Measurements from ENCODE around the gene MYH11.

DNA sequence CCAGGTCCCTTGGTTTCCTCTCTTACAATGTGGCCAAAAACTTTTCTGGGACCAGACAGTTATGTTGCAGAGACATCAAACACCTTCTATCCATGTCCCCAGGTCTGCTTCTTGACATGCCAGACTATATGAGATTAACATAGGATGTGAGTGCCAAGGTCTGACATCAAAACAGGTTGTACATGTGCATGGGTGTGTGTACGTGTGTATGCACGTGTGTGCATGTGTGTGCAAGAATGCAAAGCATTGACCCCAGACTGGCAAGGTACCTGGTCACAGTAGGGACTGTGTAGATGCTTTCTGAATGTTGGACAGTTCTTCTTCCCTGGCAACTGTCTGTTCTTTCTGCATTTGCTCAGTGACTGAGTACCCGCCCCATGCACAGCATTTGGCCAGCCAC is 121.2 kb downstream of the MYH11 start:
- TF ChIP-seq, protein P1, sequence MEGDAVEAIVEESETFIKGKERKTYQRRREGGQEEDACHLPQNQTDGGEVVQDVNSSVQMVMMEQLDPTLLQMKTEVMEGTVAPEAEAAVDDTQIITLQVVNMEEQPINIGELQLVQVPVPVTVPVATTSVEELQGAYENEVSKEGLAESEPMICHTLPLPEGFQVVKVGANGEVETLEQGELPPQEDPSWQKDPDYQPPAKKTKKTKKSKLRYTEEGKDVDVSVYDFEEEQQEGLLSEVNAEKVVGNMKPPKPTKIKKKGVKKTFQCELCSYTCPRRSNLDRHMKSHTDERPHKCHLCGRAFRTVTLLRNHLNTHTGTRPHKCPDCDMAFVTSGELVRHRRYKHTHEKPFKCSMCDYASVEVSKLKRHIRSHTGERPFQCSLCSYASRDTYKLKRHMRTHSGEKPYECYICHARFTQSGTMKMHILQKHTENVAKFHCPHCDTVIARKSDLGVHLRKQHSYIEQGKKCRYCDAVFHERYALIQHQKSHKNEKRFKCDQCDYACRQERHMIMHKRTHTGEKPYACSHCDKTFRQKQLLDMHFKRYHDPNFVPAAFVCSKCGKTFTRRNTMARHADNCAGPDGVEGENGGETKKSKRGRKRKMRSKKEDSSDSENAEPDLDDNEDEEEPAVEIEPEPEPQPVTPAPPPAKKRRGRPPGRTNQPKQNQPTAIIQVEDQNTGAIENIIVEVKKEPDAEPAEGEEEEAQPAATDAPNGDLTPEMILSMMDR (IDR thresholded peaks at IDR 0.05; ENCODE audit: low read depth, low read length) = no peak
- no peak for TF ChIP-seq EZH2phosphoT487 (IDR thresholded peaks at IDR 0.05; ENCODE audit: low read depth)
